HUES64 (cell line): Measurements from ENCODE around the gene CCDC180.
"Not testable (repeated sequence)": the region's sequence is repeated elsewhere in the genome, so short reads cannot be mapped to it uniquely, and the experiment has no call there.

Experiments used
- H3K27ac ChIP-seq: 2 replicates; pipeline ENCODE4 v1.7.0; 2013; ENCODE audit warnings: low read depth, low read length, inconsistent platforms
- H3K27me3 ChIP-seq: 2 replicates; pipeline ENCODE4 v1.6.1; 2013; ENCODE audit warnings: mild to moderate bottlenecking, low read length; ENCODE audit not compliant: insufficient read depth
- H3K36me3 ChIP-seq: 2 replicates; pipeline ENCODE4 v1.6.1; 2013; ENCODE audit warnings: mild to moderate bottlenecking, low read length; ENCODE audit not compliant: insufficient read depth
- H3K4me1 ChIP-seq: 2 replicates; pipeline ENCODE4 v1.6.1; 2013; ENCODE audit warnings: mild to moderate bottlenecking, low read length, moderate library complexity; ENCODE audit not compliant: insufficient read depth
- H3K4me3 ChIP-seq: 2 replicates; pipeline ENCODE4 v1.5.1; 2013; ENCODE audit warnings: mild to moderate bottlenecking, low read length, moderate library complexity
- H3K9ac ChIP-seq: 2 replicates; pipeline ENCODE4 v1.6.1; 2013; ENCODE audit warnings: mild to moderate bottlenecking, low read depth, low read length
- H3K9me3 ChIP-seq: 2 replicates; pipeline ENCODE4 v1.6.1; 2013; ENCODE audit warnings: low read depth, low read length; ENCODE audit not compliant: insufficient read depth
- WGBS: fragments of 150-250, 120-280 bp; methylation state at CpG from one replicate; pipeline ENCODE4 v1.1.7; 2013; ENCODE audit warnings: missing lambda C conversion rate; 5-methylcytosine and 5-hydroxymethylcytosine counted together

Gene CCDC180

GRCh38 chr9:97321691-97322090 lies 14.2 kb downstream of the CCDC180 start:
- Histone ChIP-seq H3K4me1 (no peaks in the 10 kb centered on the region), H3K27ac (no peak overlapping the region), H3K4me3 (no peak overlapping the region), H3K36me3 (peaks cover 6% of the 10 kb centered on the region; the same call in 1 of the 2 replicates), H3K9me3 (no peaks in the 10 kb centered on the region), H3K27me3 (no peaks in the 10 kb centered on the region), H3K9ac (no peak overlapping the region)
- 87% methylated on average over 4 of the region's 4 CpGs for WGBS

GRCh38 chr9:97322105-97322504 lies 14.6 kb downstream of the CCDC180 start:
- no peaks in the 10 kb centered on the region for H3K4me1 ChIP-seq
- H3K9me3 ChIP-seq, result no peaks in the 10 kb centered on the region
- peaks cover 6% of the 10 kb centered on the region; the same call in 1 of the 2 replicates for H3K36me3 ChIP-seq
- H3K27me3 ChIP-seq, result no peaks in the 10 kb centered on the region
- 88% methylated on average over 1 of the region's 1 CpG for WGBS
- H3K4me3 ChIP-seq, result no peak overlapping the region
- no peak overlapping the region for H3K9ac ChIP-seq
- H3K27ac ChIP-seq, result no peak overlapping the region

GRCh38 chr9:97324954-97325353 lies 17.5 kb downstream of the CCDC180 start:
- Histone ChIP-seq H3K4me1 (no peaks in the 10 kb centered on the region), H3K36me3 (peaks cover 4% of the 10 kb centered on the region; the same call in 1 of the 2 replicates), H3K27me3 (no peaks in the 10 kb centered on the region), H3K27ac (no peak overlapping the region), H3K9me3 (no peaks in the 10 kb centered on the region), H3K4me3 (no peak overlapping the region), H3K9ac (no peak overlapping the region)
- 87% methylated on average over 5 of the region's 5 CpGs for WGBS

GRCh38 chr9:97327562-97327961 lies 20.1 kb downstream of the CCDC180 start:
- 94% methylated on average over 6 of the region's 6 CpGs for WGBS
- H3K4me1 ChIP-seq, result no peaks in the 10 kb centered on the region
- H3K27ac ChIP-seq, result no peak overlapping the region
- H3K36me3 ChIP-seq, result peaks cover 4% of the 10 kb centered on the region; the same call in 1 of the 2 replicates
- H3K27me3 ChIP-seq, result no peaks in the 10 kb centered on the region
- no peaks in the 10 kb centered on the region for H3K9me3 ChIP-seq
- no peak overlapping the region for H3K4me3 ChIP-seq
- H3K9ac ChIP-seq, result no peak overlapping the region

- no peak overlapping the region for H3K9ac ChIP-seq
- WGBS, result 94% methylated on average over 3 of the region's 3 CpGs
- no peaks in the 10 kb centered on the region for H3K36me3 ChIP-seq
- no peaks in the 10 kb centered on the region for H3K27me3 ChIP-seq
- H3K4me3 ChIP-seq, result no peak overlapping the region
- no peaks in the 10 kb centered on the region for H3K9me3 ChIP-seq
- H3K4me1 ChIP-seq, result no peaks in the 10 kb centered on the region
- H3K27ac ChIP-seq, result no peak overlapping the region
These were observed 25.5 kb downstream of the CCDC180 start for GRCh38 chr9:97332993-97333392.

GRCh38 chr9:97335622-97336021 lies 28.2 kb downstream of the CCDC180 start:
- 87% methylated on average over 7 of the region's 7 CpGs for WGBS
- H3K36me3 ChIP-seq, H3K27ac ChIP-seq, H3K4me1 ChIP-seq, H3K4me3 ChIP-seq, H3K27me3 ChIP-seq, H3K9ac ChIP-seq, H3K9me3 ChIP-seq: not testable (repeated sequence)

- H3K36me3 ChIP-seq, result no peaks in the 10 kb centered on the region
- H3K27ac ChIP-seq, result no peak overlapping the region
- H3K4me3 ChIP-seq, result no peak overlapping the region
- H3K9me3 ChIP-seq, result no peaks in the 10 kb centered on the region
- no peaks in the 10 kb centered on the region for H3K27me3 ChIP-seq
- no peaks in the 10 kb centered on the region for H3K4me1 ChIP-seq
- WGBS, result 94% methylated on average over 10 of the region's 10 CpGs
- no peak overlapping the region for H3K9ac ChIP-seq
These were observed 41.4 kb downstream of the CCDC180 start for GRCh38 chr9:97348871-97349270.

- H3K4me3 ChIP-seq, result no peak overlapping the region
- no peaks in the 10 kb centered on the region for H3K4me1 ChIP-seq
- no peak overlapping the region for H3K9ac ChIP-seq
- WGBS, result 93% methylated on average over 1 of the region's 1 CpG
- no peaks in the 10 kb centered on the region for H3K36me3 ChIP-seq
- no peaks in the 10 kb centered on the region for H3K27me3 ChIP-seq
- no peak overlapping the region for H3K27ac ChIP-seq
- H3K9me3 ChIP-seq, result no peaks in the 10 kb centered on the region
These were observed 41.9 kb downstream of the CCDC180 start for GRCh38 chr9:97349400-97349799.

- H3K27me3 ChIP-seq, result no peaks in the 10 kb centered on the region
- no peaks in the 10 kb centered on the region for H3K4me1 ChIP-seq
- H3K36me3 ChIP-seq, result no peaks in the 10 kb centered on the region
- H3K4me3 ChIP-seq, result no peak overlapping the region
- WGBS, result 93% methylated on average over 4 of the region's 4 CpGs
- H3K27ac ChIP-seq, result no peak overlapping the region
- no peak overlapping the region for H3K9ac ChIP-seq
- H3K9me3 ChIP-seq, result no peaks in the 10 kb centered on the region
These were observed 47.2 kb downstream of the CCDC180 start for GRCh38 chr9:97354637-97355036.

GRCh38 chr9:97357056-97357455 lies 49.6 kb downstream of the CCDC180 start:
- no peaks in the 10 kb centered on the region for H3K36me3 ChIP-seq
- H3K9me3 ChIP-seq, result no peaks in the 10 kb centered on the region
- H3K9ac ChIP-seq, result no peak overlapping the region
- no peaks in the 10 kb centered on the region for H3K4me1 ChIP-seq
- no peak overlapping the region for H3K4me3 ChIP-seq
- WGBS, result 81% methylated on average over 5 of the region's 5 CpGs
- H3K27ac ChIP-seq, result no peak overlapping the region
- H3K27me3 ChIP-seq, result no peaks in the 10 kb centered on the region
